SIG-M5 treated with dmso at 0.1 percent for 504 hours (cell line): ENCODE measurements around the gene FBXW12.

ENCODE experiments used
- DNase-seq: peaks from one replicate; lab custom pipeline; 2025; ENCODE audit not compliant: unreplicated experiment; lab: John Stamatoyannopoulos, UW

FBXW12 gene

GRCh38 chr3:48407542-48408099 lies 35.6 kb downstream of the FBXW12 start:
- DNase-seq = no peak

DNA sequence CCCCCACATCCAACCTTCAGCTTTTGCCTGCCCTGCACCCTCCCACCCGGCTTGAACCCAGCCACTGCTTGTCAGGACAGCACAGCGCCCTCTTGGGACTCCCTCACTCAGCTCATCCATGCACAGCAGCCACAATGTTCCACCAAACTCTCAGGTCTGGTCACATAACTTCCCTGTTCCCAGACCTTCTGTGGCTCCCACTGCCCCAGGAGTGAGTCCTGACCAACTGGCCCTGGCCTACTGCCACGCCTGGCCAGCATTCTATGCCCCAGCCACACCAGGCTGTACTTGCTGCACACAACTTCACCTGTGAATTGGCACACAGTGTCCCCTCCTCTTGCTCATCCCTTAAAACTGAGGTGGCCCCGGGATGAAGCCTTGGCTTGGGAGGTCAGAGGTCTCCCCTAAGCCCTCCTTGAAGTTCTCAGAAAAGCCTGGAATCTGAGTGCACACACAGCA lies 36.8 kb downstream of the FBXW12 start:
- DNase-seq = no peak

GRCh38 chr3:48409291-48410201 lies 37.5 kb downstream of the FBXW12 start:
- DNase-seq = no peak

GRCh38 chr3:48410205-48411040 lies 38.4 kb downstream of the FBXW12 start:
- DNase-seq = no peak

DNA sequence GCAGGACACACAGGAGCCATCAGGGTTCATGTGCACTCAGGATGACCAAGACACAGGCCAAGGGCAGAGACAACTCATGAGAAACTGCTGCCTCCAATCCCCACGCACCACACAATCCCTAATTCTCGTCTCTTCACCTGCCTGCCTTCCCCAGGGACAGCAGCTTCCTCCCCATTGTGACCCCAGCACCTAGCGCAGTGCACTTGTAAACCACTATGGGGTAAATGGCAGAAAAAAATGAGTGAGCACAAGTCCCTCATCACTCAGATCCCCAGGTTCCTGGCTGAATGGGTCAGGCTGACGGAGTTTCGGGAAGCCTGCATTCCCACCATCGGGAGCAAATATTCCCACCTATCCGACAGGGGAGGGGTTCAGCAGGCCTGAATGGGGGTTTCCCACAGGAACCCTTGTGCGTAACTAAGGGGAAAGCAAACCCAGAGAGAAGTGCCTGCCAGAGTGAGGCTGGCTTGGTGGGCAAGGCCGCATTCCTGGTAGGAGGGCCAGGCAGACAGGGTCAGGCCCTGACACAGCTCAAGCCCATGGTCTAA lies 39.1 kb downstream of the FBXW12 start:
- DNase-seq = no peak

- DNase-seq = no peak
These were observed 39.8 kb downstream of the FBXW12 start for GRCh38 chr3:48411606-48412374.

GRCh38 chr3:48412375-48413001 lies 40.5 kb downstream of the FBXW12 start:
- DNase-seq = no peak

- no peak for DNase-seq
These were observed 41.1 kb downstream of the FBXW12 start for GRCh38 chr3:48413086-48413485.

DNA sequence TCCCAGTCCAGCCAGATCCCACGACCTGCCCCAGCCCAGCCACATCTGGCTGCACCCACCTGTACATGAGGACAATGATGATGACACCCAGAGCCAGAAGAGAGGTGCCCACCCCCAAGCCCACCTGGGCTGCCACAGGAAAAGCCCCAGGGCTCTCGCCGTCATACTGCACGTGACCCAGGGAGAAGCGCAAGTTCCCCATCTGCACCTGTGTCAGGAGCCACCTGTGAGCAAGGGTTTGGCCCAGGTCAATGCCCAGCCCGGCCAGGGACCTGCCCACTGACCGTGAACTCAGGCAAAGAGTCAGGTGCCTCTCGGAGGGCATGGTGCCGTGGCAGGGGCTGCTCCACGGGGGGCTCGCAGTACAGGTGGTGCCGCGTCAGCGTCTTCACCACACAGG lies 41.6 kb downstream of the FBXW12 start:
- DNase-seq = no peak

DNA sequence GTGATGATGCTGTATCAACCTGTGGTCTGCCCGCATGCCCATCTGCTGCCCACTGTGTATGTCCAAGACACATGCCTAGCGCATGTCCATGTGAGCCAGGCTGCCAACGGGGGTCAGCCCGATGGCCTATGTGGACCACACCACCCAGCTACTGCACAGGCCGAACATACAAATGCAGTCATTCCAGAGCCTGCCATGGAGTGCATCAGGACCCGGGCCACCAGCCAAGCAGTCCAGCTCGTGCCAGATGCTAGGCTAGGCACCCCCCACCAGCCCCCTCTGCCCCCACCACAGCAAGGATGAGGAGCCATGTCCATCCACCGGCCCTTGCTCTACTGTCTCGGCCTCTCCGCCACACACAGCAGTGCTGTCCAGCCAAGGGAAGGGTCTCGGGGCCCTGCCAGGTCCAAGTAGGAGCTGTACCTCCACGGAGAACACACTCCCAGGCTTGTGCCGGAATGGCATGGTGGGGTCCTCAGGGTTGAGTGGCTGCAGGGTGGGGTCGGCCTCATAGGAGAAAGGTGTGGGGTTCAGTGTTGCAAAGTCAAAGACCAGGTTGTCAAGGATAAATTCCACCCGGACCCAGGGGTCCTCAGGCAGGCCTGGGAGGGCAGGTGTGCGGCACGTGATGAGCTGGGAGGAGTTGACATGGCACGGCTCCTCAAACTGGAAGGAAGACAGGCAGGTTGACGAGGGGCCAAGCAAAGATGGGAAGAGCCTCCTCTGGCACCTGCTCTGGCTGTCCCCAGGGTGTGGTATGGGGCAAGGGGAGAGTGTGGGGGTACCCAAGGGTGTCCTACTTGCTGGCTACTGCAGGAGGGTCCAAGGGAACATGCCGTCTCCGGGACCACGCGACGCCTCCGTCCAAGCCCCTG lies 42.6 kb downstream of the FBXW12 start:
- no peak for DNase-seq

DNA sequence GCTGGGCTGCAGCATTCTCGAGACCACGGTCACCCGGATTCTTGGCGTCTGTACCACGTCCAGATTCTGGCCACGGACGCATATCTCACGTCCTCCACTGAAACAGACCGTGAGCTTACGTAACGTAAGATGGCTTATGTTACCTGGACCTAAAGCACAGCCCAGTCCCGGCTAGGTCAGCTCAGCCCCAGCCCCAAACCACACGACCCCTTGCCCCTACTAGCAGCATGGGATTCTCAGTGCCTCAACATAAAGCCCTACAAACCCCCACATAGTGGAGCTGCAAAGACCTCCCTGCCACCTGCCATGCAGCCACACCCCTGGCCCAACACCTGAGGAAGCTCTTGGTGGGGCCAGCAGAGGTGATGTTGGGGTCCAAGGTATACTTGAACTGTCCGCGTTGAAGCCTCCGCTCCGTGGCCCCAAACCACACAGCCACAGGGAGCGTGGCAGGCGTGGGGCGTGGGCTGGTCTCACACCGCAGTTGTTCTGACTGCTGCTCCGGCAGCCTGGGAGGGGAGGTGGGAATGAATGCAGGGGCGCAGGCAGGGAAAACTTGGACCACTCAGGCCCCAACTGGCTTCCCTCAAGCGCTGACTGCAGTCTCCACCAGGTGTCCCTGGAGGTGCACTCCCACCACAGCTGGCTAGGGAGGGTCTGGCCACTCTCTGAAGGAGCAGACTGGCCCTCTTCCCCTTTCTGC lies 43.4 kb downstream of the FBXW12 start:
- DNase-seq = no peak

DNA sequence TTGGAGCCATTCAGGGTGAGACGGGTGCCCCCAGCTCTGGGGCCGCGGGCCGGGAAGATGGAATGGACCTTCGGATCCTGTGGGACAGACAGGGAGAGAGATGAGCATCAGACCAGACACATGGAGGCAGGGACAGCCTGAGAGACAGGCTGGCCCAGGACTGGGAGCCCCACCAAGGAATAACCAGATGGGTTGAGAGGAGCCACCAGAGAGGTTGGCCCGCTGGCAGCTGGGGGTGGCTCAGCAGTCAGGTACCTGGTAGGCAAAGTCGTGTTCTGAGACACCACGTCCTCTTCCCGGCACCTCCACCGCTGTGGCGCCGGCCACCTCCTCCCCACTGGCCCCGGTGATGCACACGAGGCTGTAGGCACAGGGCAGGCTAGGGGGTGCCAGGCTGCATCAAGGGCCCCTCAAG lies 44.1 kb downstream of the FBXW12 start:
- no peak for DNase-seq

GRCh38 chr3:48416546-48416945 lies 44.5 kb downstream of the FBXW12 start:
- no peak for DNase-seq

- DNase-seq = no peak
These were observed 45.6 kb downstream of the FBXW12 start for GRCh38 chr3:48417529-48418108.

DNA sequence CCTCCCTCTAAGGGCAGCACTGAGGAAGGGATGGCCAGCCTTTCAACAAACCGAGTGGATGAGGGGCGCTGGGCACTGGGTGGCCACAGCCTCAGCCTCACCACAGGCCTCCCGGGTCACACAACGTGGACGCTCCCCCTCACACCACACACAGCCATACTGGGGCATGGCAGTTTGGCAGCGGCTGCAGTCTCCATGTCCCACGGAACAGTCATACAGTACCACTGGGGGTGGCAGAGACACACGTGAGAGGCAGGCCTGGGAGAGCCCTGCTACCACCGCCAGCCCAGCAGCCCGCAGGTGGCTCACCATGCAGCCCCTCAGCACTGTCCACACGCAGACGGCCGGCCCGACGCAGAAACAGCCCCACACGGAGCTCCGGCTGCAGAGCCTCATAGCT lies 46.1 kb downstream of the FBXW12 start:
- no peak for DNase-seq

- no peak for DNase-seq
These were observed 46.6 kb downstream of the FBXW12 start for GRCh38 chr3:48418651-48419050.

DNA sequence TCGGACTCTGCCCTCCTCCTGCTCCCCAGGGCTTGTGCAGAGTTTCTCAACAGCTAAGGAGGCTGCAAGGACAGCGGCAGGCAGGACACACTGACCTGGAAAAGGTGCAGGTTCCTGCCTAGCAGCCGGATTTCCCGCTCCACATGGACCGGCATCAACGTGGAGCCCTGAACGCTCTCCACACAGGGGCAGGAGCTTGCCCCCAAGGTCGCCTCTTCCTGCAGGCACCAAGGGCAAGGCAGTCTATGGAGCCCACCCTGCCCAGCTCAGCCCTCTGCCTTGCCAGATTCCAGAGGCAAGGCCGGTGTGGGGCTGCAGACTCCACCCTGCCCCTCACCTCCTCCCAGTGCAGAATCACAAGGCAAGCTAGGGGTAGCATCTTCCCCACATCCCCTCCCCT lies 47.1 kb downstream of the FBXW12 start:
- no peak for DNase-seq

DNA sequence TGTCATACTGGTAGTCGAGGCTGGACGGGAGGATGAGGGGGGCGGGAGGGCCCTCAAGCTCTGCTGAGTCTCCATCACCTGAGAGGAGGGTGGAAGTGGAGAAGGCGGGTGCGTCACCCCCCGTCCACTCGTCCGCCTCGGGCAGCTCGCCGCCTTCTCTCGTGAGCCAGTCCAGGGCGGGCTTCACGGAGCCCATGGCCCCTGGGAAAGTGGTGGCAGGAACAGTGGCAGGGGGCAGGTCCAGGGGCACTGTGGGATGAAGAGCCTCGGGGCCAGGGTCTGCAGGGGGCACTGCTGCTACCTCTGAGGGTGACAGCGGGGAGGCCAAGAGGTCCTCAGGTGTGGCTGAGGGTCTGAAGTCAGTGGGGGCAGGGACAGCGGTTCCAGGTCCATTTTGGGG lies 47.6 kb downstream of the FBXW12 start:
- no peak for DNase-seq
